GM10847 (cell line): ENCODE data around the gene ABCB10.

Experiments
- POLR2A ChIP-seq: IDR thresholded peaks from 2 replicates; pipeline ENCODE4 v1.6.1; 2011; ENCODE audit not compliant: insufficient read length; ENCODE audit errors: extremely low read depth

The ABCB10 gene

DNA sequence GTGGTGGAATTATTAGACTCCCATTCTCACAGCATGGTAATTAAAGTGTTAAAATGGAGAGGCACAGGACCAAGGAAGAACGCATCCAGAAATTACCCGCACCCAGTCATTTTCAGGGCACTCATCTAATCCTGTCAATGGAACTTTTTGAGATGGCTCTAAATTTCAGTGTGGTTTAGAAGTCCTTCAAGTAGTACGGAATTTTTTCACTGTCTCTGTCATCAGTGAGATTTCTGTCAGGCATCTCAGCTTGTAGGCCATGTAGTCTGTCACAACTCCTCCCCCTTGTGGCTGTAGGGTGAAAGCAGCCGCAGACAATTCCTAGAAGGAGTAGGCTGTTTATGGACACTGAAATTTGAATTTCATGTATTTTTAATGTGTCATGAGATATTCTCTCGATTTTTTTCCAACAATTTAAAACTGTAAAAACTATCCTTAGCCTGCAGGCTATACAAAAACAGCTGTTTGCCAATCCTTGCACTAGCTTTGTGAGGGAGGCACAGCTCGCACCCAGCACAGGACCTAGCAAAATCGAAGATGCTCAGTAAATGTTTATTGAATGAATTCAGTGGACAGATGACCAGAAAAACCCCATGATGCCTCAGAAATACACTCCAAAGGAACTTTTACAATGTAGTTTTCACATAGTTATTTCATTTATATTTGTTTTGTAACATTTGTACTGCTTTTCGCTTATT lies 43.8 kb downstream of the ABCB10 start:
- no peak for TF ChIP-seq POLR2A

DNA sequence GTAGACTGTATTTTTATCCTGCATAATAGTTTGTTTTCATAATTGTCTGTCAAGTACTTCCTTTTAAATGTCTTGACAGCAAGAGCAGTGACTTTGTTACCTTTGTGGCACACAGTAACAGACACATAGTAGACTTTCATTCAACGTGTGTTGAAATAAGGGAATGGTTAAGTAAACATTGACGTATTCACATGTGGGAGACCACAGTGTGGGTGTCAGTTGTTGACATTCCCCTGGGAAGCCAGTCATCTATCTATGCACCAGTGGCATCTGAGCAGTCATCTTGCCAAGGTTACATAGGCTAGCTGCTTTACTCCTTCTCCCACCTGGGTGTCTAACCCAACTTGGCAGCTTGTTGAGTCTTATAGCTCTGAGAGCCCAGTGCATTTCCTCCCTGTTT lies 48.9 kb downstream of the ABCB10 start:
- no peak for TF ChIP-seq POLR2A

GRCh38 chr1:229508823-229509337 lies 49.6 kb downstream of the ABCB10 start:
- no peak for TF ChIP-seq POLR2A

GRCh38 chr1:229507951-229508822 lies 50.3 kb downstream of the ABCB10 start, which contains the start of gene NUP133:
Gene NUP133 (minus strand): TSS chr1:229508341. CDS start chr1:229508249, 92 bp downstream.
- peak; percentile 91 for TF ChIP-seq POLR2A

- no peak for TF ChIP-seq POLR2A
Measured at GRCh38 chr1:229507502-229507901, 51.0 kb downstream of the ABCB10 start.

DNA sequence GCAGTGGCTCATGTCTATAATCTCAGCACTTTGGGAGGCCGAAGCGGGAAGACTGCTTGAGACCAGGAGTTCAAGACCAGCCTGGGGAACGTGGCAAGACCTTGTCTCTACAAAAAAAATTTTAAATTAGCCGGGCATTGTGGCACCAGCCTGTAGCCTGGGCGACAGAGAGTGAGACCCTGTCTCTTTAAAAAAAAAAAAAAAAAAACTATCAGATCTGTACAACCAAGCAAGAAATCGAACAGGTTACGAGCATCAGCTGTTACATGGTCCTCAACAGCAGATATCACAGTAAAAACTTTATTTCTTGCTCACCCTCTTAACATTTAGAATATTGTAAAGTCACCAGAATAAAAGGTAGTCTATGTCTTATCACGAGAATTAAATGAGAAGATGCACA lies 51.9 kb downstream of the ABCB10 start:
- TF ChIP-seq POLR2A = no peak

DNA sequence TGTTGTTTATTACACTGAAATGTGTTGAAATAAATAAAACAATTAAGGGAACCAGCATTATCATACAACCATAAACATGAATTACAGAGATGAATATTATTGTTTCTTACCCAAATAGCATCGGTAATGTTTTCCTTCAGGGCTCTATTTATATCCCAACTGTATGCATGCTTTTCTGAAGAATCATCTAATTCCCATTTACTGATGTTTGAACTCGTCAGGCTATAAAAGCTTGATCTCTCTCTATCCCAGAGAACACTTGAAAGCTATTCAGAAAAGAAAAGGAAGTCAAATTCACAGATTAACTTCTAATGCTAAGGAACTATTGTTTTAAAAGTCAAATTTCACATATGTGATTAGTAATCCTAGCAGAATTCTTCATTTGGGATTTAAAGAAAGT lies 62.7 kb downstream of the ABCB10 start:
- TF ChIP-seq POLR2A = no peak

DNA sequence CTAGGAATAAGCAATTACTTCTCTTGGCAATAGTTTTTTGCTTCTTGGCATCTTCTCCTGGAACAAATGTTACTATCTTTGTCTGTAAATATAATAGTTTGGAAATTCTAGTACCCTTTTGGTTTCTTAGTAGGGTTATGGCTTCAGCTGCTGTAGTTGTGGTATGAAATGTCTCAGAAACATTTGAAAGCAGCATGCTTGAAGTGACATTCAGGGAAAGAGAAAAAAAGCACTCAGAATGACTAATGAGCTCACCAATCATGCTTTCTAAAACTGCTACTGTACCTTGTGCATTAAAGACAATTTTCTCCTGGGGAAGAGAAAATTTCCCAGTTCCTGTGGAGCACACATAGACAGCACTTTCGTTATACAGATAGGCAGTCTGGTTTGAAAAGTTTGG lies 71.3 kb downstream of the ABCB10 start:
- TF ChIP-seq POLR2A = no peak

DNA sequence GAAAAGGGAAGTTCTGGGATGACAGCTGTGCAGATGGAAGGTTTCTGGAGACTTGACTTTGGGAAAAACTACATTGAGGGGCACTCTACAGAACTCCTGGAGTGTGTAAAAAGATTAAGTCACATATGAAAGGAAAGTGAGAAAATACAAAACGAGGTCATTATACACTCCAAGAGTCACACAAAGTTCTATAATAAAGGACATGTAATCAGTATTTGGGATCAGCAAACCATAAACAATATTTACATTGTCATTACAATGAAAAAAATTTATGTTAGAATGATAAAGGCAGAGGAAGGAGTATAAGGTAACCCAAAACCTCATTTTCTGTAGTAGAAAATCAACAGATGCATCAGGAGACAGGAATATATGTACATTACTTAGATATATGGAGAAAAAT lies 73.2 kb downstream of the ABCB10 start:
- TF ChIP-seq POLR2A = no peak

DNA sequence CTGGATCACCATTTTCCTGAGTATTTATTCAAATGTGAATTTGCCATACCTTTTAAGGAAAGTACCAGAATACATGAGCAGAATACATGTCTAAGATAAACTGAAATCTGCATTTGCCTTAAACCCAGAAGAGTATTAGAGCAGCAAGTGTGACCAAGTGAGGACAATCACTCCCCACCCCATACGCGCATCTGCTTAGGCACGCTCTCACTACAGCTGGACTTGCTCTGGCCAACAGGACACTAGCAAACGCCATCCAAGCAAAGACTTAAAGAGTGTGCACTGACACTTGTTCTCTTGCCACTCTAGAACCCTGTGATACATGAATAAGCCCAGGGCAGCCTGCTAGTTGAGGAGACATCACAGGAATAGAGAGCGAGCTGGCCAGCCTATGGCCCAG lies 76.0 kb downstream of the ABCB10 start:
- TF ChIP-seq POLR2A = no peak

GRCh38 chr1:229480495-229480894 lies 78.0 kb downstream of the ABCB10 start:
- TF ChIP-seq POLR2A = no peak

DNA sequence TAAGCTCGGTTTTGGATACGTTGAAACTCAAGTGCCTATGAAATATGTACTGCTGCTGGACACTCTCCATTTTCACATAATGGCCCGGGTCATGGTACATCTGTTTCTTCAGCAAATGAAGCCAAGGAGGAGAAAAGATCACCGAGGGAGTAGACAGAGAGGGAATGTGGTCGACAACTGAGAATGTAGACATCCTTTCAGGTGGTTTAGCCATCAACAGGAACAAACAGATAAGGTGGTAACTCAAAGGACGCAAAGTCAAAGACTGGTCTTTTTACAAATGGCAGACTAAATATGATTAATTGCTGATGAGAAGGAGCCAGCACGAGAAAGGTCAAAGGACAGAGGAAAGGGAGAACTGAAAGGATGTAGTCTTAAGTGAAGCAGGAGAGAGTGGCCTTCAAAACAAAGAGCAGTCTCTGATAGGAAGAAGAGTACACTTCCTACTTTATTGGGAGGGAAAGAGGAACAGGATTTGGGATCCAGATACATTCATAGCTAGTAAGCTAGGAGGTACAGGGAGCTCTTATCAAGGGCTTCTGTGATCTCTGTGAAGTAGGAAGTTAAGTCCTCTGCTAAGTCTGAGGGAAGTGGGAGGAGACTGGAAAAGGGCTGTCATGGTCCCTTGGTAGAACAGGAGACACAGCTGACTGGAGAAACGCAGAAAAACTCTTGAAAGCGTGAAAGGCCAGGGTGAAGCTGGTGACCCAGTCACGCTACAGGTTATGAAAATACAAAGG lies 78.7 kb downstream of the ABCB10 start:
- no peak for TF ChIP-seq POLR2A

DNA sequence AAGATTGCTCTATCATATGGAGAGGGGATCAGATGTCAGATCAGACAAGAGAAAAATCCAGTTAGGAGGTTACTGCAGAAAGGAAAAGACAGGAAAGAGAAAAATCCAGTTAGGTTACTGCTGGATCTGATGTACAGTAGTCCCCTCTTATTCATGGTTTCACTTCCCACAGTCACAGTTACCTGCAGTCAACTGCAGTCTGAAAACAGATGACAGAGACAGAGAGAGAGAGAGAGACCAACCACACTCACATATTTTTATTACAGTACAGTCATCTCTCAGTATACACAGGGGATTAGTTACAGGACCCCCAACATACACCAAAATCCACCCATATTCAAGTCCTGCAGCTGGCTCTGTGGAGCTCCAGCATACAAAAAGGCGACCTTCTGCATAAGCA lies 79.7 kb downstream of the ABCB10 start:
- no peak for TF ChIP-seq POLR2A

DNA sequence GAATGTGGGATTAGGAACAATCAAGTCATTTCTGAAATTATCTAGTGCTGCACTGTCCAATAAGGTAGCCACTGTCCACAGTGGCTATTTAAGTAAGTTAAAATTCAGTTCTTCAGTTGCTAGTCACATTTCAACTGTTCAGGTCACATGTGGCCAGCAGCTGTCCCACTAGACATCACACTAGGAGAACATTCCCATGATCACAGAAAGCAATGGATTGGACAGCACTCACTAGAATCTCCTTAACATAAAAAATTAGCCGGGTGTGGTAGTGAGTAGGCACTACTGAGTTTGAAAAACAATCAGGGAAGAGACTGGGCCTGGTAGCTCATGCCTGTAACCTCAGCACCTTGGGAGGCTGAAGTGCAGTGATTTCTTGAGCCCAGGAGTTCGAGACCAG lies 84.0 kb downstream of the ABCB10 start:
- no peak for TF ChIP-seq POLR2A

GRCh38 chr1:229471175-229471574 lies 87.3 kb downstream of the ABCB10 start:
- TF ChIP-seq POLR2A = no peak
